Measurements from ENCODE around the gene COX19.

COX19 gene

GRCh38 chr7:957418-958220, 17.7 kb downstream of the COX19 start:
- no peak overlapping the region for H3K27ac ChIP-seq
- no peak for TF ChIP-seq CTCF (conservative IDR thresholded peaks at IDR 0.05)

GRCh38 chr7:956031-956430, 19.3 kb downstream of the COX19 start:
- H3K27ac ChIP-seq: no peak overlapping the region
- no peak for TF ChIP-seq CTCF (conservative IDR thresholded peaks at IDR 0.05)

- H3K27ac ChIP-seq: peak within 1 kb of the TSS; percentile 65
- peak; percentile 70 for TF ChIP-seq CTCF (conservative IDR thresholded peaks at IDR 0.05)
These were observed 20.8 kb downstream of the COX19 start, which contains the start of gene ADAP1 for GRCh38 chr7:954330-955238. ADAP1 (minus strand) TSS chr7:954680; CDS start chr7:954477, 203 bp downstream.

- H3K27ac ChIP-seq: peak overlapping the region; percentile 65
- no peak for TF ChIP-seq CTCF (conservative IDR thresholded peaks at IDR 0.05)
These were observed 21.6 kb downstream of the COX19 start for GRCh38 chr7:953547-954327.

- TF ChIP-seq CTCF (conservative IDR thresholded peaks at IDR 0.05): no peak
- peak overlapping the region; percentile 65 for H3K27ac ChIP-seq
These were observed 22.6 kb downstream of the COX19 start for GRCh38 chr7:952548-953441.

GRCh38 chr7:951881-952547, 23.3 kb downstream of the COX19 start:
- no peak for TF ChIP-seq CTCF (conservative IDR thresholded peaks at IDR 0.05)
- no peak overlapping the region for H3K27ac ChIP-seq

Data from VCaP (cell line).